H9 (cell line): Measurements from ENCODE around the gene TMEM181. TPM values are rescaled to one million over a fixed set of nuclear protein-coding genes. Genes with fewer than 3 reads are reported as not detected.

Experiments used
- DNase-seq: peaks from one replicate; pipeline ENCODE4 v3.0.0-alpha.2; 2017
- H2AFZ ChIP-seq: one replicate; pipeline ENCODE4 v1.6.1; 2013; ENCODE audit warnings: mild to moderate bottlenecking, low read length, control low read depth, moderate library complexity
- H2AK5ac ChIP-seq: 2 replicates; pipeline ENCODE4 v1.6.1; 2013; ENCODE audit warnings: low read length, control low read depth, mixed read lengths; ENCODE audit not compliant: insufficient read length
- H2BK120ac ChIP-seq: one replicate; pipeline ENCODE4 v1.6.1; 2013; ENCODE audit warnings: low read depth, mild to moderate bottlenecking, low read length, control low read depth, inconsistent platforms; ENCODE audit not compliant: poor library complexity, severe bottlenecking
- H2BK12ac ChIP-seq: 2 replicates; pipeline ENCODE4 v1.6.1; 2013; ENCODE audit warnings: low read length, control low read depth, mixed read lengths, low read depth; ENCODE audit not compliant: insufficient read length
- H2BK15ac ChIP-seq: 2 replicates; pipeline ENCODE4 v1.6.1; 2013; ENCODE audit warnings: low read depth, low read length, control low read depth
- H2BK20ac ChIP-seq: one replicate; pipeline ENCODE4 v1.6.1; 2013; ENCODE audit warnings: low read depth, mild to moderate bottlenecking, low read length, control low read depth, inconsistent platforms; ENCODE audit not compliant: poor library complexity, severe bottlenecking
- H2BK5ac ChIP-seq: 2 replicates; pipeline ENCODE4 v1.6.1; 2013; ENCODE audit warnings: low read length, control low read depth, mixed read lengths; ENCODE audit not compliant: insufficient read length
- H3K14ac ChIP-seq: 2 replicates; pipeline ENCODE4 v1.6.1; 2013; ENCODE audit warnings: low read length, control low read depth; ENCODE audit not compliant: insufficient read depth
- H3K18ac ChIP-seq: 2 replicates; pipeline ENCODE4 v1.6.1; 2013; ENCODE audit warnings: low read depth, mild to moderate bottlenecking, mixed read lengths, low read length, control low read depth; ENCODE audit not compliant: insufficient read length
- H3K23ac ChIP-seq: 2 replicates; pipeline ENCODE4 v1.6.1; 2013; ENCODE audit warnings: low read length, control low read depth, mixed read lengths, low read depth; ENCODE audit not compliant: insufficient read length
- H3K23me2 ChIP-seq: 2 replicates; pipeline ENCODE4 v1.6.1; 2013; ENCODE audit warnings: low read depth, mild to moderate bottlenecking, mixed read lengths, low read length, control low read depth; ENCODE audit not compliant: insufficient read length, poor library complexity, severe bottlenecking
- H3K27ac ChIP-seq: 2 replicates; pipeline ENCODE4 v1.5.1; 2013; ENCODE audit warnings: low read length, control low read depth, mixed read lengths, low read depth; ENCODE audit not compliant: insufficient read length
- H3K27me3 ChIP-seq: 2 replicates; pipeline ENCODE4 v1.6.1; 2013; ENCODE audit warnings: low read length, control low read depth, inconsistent platforms; ENCODE audit not compliant: insufficient read depth
- H3K4ac ChIP-seq: 2 replicates; pipeline ENCODE4 v1.6.1; 2013; ENCODE audit warnings: low read depth, mild to moderate bottlenecking, control low read depth, inconsistent platforms, low read length, moderate library complexity
- H3K4me1 ChIP-seq: 2 replicates; pipeline ENCODE4 v1.6.1; 2013; ENCODE audit warnings: low read length, control low read depth, inconsistent platforms; ENCODE audit not compliant: insufficient read depth
- H3K4me2 ChIP-seq: 2 replicates; pipeline ENCODE4 v1.6.1; 2013; ENCODE audit warnings: low read length, control low read depth, mixed read lengths; ENCODE audit not compliant: insufficient read length, insufficient read depth
- H3K56ac ChIP-seq: 2 replicates; pipeline ENCODE4 v1.6.1; 2013; ENCODE audit warnings: low read depth, mild to moderate bottlenecking, mixed read lengths, low read length, control low read depth; ENCODE audit not compliant: insufficient read length
- H3K79me1 ChIP-seq: 2 replicates; pipeline ENCODE4 v1.6.1; 2013; ENCODE audit warnings: low read depth, mild to moderate bottlenecking, moderate library complexity, low read length, control low read depth, inconsistent platforms; ENCODE audit not compliant: insufficient read depth, poor library complexity, severe bottlenecking
- H3K79me2 ChIP-seq: 2 replicates; pipeline ENCODE4 v1.6.1; 2013; ENCODE audit warnings: low read length, control low read depth, inconsistent platforms; ENCODE audit not compliant: insufficient read depth
- H3K9ac ChIP-seq: 2 replicates; pipeline ENCODE4 v1.6.1; 2013; ENCODE audit warnings: low read length, control low read depth, mixed read lengths; ENCODE audit not compliant: insufficient read length; ENCODE audit errors: extremely low read depth
- H3K9me3 ChIP-seq: one replicate; pipeline ENCODE4 v1.6.1; 2013; ENCODE audit warnings: low read depth, low read length, inconsistent platforms; ENCODE audit not compliant: control insufficient read depth
- H3T11ph ChIP-seq: one replicate; pipeline ENCODE4 v1.6.1; 2013; ENCODE audit warnings: mild to moderate bottlenecking, low read length, control low read depth, inconsistent platforms
- H4K20me1 ChIP-seq: one replicate; pipeline ENCODE4 v1.6.1; 2013; ENCODE audit not compliant: control insufficient read depth, insufficient read length, insufficient read depth
- H4K5ac ChIP-seq: 2 replicates; pipeline ENCODE4 v1.6.1; 2013; ENCODE audit warnings: low read depth, mild to moderate bottlenecking, mixed read lengths, low read length, control low read depth; ENCODE audit not compliant: insufficient read length
- H4K8ac ChIP-seq: replicated peaks from 2 replicates; pipeline ENCODE4 v1.6.1; 2013; ENCODE audit warnings: low read length, control low read depth, mixed read lengths, low read depth; ENCODE audit not compliant: insufficient read length
- H4K91ac ChIP-seq: 2 replicates; pipeline ENCODE4 v1.6.1; 2013; ENCODE audit warnings: low read depth, mild to moderate bottlenecking, moderate library complexity, mixed read lengths, low read length, control low read depth; ENCODE audit not compliant: insufficient read length
- H3K27ac Mint-ChIP-seq, 3 experiments: 2 replicates in 2 of 3; 3 replicates in 1 of 3; pipeline ENCODE4 v1.8.0; 2020 to 2021; ENCODE audit warnings: mixed read lengths in 3 of 3, mild to moderate bottlenecking in 1 of 3, moderate library complexity in 1 of 3
- H3K27me3 Mint-ChIP-seq: 2 replicates; pipeline ENCODE4 v1.8.0; 2021; ENCODE audit warnings: low read depth, mild to moderate bottlenecking, moderate library complexity, mixed read lengths
- H3K36me3 Mint-ChIP-seq, 3 experiments: 2 replicates in 2 of 3; 3 replicates in 1 of 3; pipeline ENCODE4 v1.8.0; 2020 to 2021; ENCODE audit warnings: low read depth in 3 of 3, mixed read lengths in 3 of 3; ENCODE audit not compliant: insufficient read depth in 1 of 3
- H3K4me1 Mint-ChIP-seq, 2 experiments: 2 replicates each; pipeline ENCODE4 v1.8.0; 2020; ENCODE audit warnings: mixed read lengths in 2 of 2
- H3K4me3 Mint-ChIP-seq, 2 experiments: 2 replicates in 1 of 2; 3 replicates in 1 of 2; pipeline ENCODE4 v1.8.0; 2020 to 2021; ENCODE audit warnings: mild to moderate bottlenecking in 2 of 2, mixed read lengths in 2 of 2, moderate library complexity in 1 of 2
- H3K9me3 Mint-ChIP-seq, 2 experiments: 2 replicates in 1 of 2; 3 replicates in 1 of 2; pipeline ENCODE4 v1.8.0; 2020; ENCODE audit warnings: mild to moderate bottlenecking in 2 of 2, mixed read lengths in 2 of 2, moderate library complexity in 1 of 2
- CTCF ChIP-seq: fragments of 200-600 bp; sonication (generic); conservative IDR thresholded peaks from 3 replicates; pipeline ENCODE4 v1.8.0; 2021; ENCODE audit warnings: antibody characterized with exemption, mild to moderate bottlenecking
- WGBS: extraction: QIAGEN DNeasy Blood & Tissue Kit; methylation state at CpG from one replicate; pipeline ENCODE4 v1.1.7; 2013; ENCODE audit warnings: missing lambda C conversion rate, low lambda C conversion rate, mixed read lengths; ENCODE audit not compliant: insufficient read length; ENCODE audit errors: extremely low coverage; 5-methylcytosine and 5-hydroxymethylcytosine counted together
- total RNA-seq: library from RNA; stranded (reverse); gene quantifications from 2 replicates; pipeline ENCODE4 v1.2.1, GENCODE V29; 2021

Gene TMEM181
- total RNA-seq, 1 experiment from 2014 or later = 24.4 TPM

DNA sequence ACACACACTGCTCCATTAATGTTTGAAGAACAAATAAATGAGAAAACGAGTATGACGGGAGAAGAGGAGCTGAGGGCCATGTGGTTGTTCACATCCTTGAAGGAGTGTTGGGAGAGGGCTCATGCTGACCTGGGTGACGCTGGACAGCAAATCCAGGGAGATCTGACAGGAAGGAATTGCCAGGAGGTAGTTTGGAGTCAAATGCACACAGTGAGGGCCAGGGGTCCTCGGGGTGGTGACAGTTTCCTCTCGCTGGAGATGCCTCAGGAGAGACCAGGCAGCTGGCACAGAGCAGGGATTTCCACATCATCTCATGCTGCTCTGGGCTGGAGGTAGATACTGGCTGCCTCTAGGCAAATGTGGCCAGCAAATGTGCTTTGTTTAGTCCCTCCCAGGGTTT, 2.0 kb upstream of the TMEM181 start:
- Histone ChIP-seq H2BK15ac (no peak overlapping the region), H2AK5ac (no peak overlapping the region), H3K4me1 (peaks cover 7% of the 10 kb centered on the region; the same call in 1 of the 2 replicates), H3K9ac (no peak overlapping the region), H3K79me1 (no peaks in the 10 kb centered on the region), H3K9me3 (no peaks in the 10 kb centered on the region), H3K79me2 (peaks cover 16% of the 10 kb centered on the region; the same call in 1 of the 2 replicates), H3K18ac (no peak overlapping the region), H4K20me1 (no peaks in the 10 kb centered on the region), H2AFZ (no peak overlapping the region), H3K27ac (no peak overlapping the region), H2BK120ac (no peak overlapping the region), H3K4me2 (no peak overlapping the region), H3K56ac (no peak overlapping the region), H2BK5ac (no peak overlapping the region), H4K5ac (peak overlapping the region; percentile 75), H4K8ac (no peak overlapping the region), H3T11ph (no peak overlapping the region), H3K27me3 (no peaks in the 10 kb centered on the region), H2BK12ac (no peak overlapping the region), H3K14ac (no peak overlapping the region), H3K23me2 (peaks cover 4% of the 10 kb centered on the region), H3K4ac (no peak overlapping the region), H4K91ac (no peak overlapping the region), H2BK20ac (no peak overlapping the region), H3K23ac (no peak overlapping the region)
- H3K27me3 Mint-ChIP-seq = no peaks in the 10 kb centered on the region
- WGBS = no CpG with 5 or more reads among the region's 5 CpGs
- H3K4me1 Mint-ChIP-seq = peaks cover 26 to 29% of the 10 kb centered on the region in 2 experiments
- no peak overlapping the region for H3K4me3 Mint-ChIP-seq
- H3K27ac Mint-ChIP-seq = no peak overlapping the region
- H3K36me3 Mint-ChIP-seq = peaks cover 0 to 6% (median 0%) of the 10 kb centered on the region in 3 experiments; a peak in 2 of 7 replicates
- no peaks in the 10 kb centered on the region for H3K9me3 Mint-ChIP-seq
- no peak for TF ChIP-seq CTCF
- no peak for DNase-seq
